ENCODE data around the gene LRRC75A.
A peak's percentile ranks its signal among the peaks of the same experiment; 100 is the strongest.

DNA sequence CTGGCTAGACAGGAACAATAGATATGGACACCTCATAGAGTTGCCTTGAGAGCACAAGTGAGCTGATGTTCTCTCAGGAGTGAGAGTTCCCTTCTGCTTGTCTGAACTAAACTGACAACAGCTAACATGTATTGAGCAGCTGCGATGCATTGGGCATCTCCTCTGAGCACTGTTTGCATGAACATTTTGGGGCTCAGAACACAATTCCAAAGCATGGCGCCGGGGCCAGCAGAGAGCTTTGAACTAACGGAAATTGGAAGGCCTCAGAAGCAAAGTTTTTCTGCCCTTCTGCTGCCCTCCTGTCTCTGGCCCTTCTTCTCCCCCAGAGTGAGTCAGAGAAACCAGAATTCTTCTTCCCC lies 38.5 kb downstream of the LRRC75A start:
- TF ChIP-seq EZH2 (IDR thresholded peaks at IDR 0.05; ENCODE audit: borderline replicate concordance, insufficient read depth, low read length, poor library complexity, severe bottlenecking): no peak
- TF ChIP-seq, protein P1, sequence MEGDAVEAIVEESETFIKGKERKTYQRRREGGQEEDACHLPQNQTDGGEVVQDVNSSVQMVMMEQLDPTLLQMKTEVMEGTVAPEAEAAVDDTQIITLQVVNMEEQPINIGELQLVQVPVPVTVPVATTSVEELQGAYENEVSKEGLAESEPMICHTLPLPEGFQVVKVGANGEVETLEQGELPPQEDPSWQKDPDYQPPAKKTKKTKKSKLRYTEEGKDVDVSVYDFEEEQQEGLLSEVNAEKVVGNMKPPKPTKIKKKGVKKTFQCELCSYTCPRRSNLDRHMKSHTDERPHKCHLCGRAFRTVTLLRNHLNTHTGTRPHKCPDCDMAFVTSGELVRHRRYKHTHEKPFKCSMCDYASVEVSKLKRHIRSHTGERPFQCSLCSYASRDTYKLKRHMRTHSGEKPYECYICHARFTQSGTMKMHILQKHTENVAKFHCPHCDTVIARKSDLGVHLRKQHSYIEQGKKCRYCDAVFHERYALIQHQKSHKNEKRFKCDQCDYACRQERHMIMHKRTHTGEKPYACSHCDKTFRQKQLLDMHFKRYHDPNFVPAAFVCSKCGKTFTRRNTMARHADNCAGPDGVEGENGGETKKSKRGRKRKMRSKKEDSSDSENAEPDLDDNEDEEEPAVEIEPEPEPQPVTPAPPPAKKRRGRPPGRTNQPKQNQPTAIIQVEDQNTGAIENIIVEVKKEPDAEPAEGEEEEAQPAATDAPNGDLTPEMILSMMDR (IDR thresholded peaks at IDR 0.05; ENCODE audit: poor library complexity, severe bottlenecking): peak; percentile 8
- TF ChIP-seq, protein P2, sequence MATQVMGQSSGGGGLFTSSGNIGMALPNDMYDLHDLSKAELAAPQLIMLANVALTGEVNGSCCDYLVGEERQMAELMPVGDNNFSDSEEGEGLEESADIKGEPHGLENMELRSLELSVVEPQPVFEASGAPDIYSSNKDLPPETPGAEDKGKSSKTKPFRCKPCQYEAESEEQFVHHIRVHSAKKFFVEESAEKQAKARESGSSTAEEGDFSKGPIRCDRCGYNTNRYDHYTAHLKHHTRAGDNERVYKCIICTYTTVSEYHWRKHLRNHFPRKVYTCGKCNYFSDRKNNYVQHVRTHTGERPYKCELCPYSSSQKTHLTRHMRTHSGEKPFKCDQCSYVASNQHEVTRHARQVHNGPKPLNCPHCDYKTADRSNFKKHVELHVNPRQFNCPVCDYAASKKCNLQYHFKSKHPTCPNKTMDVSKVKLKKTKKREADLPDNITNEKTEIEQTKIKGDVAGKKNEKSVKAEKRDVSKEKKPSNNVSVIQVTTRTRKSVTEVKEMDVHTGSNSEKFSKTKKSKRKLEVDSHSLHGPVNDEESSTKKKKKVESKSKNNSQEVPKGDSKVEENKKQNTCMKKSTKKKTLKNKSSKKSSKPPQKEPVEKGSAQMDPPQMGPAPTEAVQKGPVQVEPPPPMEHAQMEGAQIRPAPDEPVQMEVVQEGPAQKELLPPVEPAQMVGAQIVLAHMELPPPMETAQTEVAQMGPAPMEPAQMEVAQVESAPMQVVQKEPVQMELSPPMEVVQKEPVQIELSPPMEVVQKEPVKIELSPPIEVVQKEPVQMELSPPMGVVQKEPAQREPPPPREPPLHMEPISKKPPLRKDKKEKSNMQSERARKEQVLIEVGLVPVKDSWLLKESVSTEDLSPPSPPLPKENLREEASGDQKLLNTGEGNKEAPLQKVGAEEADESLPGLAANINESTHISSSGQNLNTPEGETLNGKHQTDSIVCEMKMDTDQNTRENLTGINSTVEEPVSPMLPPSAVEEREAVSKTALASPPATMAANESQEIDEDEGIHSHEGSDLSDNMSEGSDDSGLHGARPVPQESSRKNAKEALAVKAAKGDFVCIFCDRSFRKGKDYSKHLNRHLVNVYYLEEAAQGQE (IDR thresholded peaks at IDR 0.05; ENCODE audit: borderline replicate concordance): no peak
- no peak for TF ChIP-seq EP300 (conservative IDR thresholded peaks at IDR 0.05; ENCODE audit: poor library complexity, severe bottlenecking)
- TF ChIP-seq MXI1 (conservative IDR thresholded peaks at IDR 0.05; ENCODE audit: poor library complexity, severe bottlenecking): no peak
- no peak for TF ChIP-seq SMC3 (conservative IDR thresholded peaks at IDR 0.05; ENCODE audit: poor library complexity)
